ENCODE data around the gene CEP120.
"Not testable (repeated sequence)": the region's sequence is repeated elsewhere in the genome, so short reads cannot be mapped to it uniquely, and the experiment has no call there.

CEP120 gene

DNA sequence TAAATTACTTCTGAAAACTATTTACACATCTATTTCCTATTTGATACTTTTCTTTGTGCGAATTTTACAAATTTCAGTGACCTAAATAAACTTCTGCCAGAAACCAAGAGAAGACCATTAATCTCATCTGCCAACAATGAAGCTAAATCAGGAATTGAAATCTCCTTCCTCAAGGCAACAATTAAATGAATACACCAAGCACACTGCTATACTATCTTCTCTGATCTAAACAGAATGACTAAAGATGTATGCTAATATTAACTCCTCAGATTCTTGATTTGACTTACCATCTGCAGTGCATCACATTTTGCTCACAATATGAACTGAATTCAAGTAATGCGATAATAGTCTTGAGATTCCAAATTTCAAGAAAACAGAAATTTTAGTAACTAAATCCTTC is 82.3 kb downstream of the CEP120 start:
- no peak for DNase-seq (ENCODE audit: low read depth)
- H3K4me3 ChIP-seq (ENCODE audit: control insufficient read depth, low read depth, low read length), result no peak overlapping the region
- TF ChIP-seq, protein P1, sequence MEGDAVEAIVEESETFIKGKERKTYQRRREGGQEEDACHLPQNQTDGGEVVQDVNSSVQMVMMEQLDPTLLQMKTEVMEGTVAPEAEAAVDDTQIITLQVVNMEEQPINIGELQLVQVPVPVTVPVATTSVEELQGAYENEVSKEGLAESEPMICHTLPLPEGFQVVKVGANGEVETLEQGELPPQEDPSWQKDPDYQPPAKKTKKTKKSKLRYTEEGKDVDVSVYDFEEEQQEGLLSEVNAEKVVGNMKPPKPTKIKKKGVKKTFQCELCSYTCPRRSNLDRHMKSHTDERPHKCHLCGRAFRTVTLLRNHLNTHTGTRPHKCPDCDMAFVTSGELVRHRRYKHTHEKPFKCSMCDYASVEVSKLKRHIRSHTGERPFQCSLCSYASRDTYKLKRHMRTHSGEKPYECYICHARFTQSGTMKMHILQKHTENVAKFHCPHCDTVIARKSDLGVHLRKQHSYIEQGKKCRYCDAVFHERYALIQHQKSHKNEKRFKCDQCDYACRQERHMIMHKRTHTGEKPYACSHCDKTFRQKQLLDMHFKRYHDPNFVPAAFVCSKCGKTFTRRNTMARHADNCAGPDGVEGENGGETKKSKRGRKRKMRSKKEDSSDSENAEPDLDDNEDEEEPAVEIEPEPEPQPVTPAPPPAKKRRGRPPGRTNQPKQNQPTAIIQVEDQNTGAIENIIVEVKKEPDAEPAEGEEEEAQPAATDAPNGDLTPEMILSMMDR (conservative IDR thresholded peaks at IDR 0.05; ENCODE audit: control insufficient read depth, insufficient read depth, low read depth, low read length), result no peak

DNA sequence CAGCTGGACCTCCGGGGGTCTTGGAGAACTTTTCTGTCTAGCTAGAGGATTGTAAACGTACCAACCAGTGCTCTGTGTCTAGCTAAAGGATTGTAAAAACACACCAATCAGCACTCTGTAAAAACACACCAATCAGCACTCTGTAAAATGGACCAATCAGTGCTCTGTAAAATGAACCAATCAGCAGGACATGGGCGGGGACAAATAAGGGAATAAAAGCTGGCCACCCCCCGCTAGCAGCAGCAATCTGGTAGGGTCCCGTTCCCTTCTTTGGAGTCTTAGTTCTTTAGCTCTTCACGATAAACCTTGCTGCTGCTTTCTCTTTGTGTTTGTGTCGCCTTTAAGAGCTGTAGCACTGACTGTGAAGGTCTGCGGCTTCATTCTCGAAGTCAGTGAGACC is 114.8 kb downstream of the CEP120 start:
- not testable (repeated sequence) for H3K4me3 ChIP-seq (ENCODE audit: control insufficient read depth, low read depth, low read length); DNase-seq (ENCODE audit: low read depth)

DNA sequence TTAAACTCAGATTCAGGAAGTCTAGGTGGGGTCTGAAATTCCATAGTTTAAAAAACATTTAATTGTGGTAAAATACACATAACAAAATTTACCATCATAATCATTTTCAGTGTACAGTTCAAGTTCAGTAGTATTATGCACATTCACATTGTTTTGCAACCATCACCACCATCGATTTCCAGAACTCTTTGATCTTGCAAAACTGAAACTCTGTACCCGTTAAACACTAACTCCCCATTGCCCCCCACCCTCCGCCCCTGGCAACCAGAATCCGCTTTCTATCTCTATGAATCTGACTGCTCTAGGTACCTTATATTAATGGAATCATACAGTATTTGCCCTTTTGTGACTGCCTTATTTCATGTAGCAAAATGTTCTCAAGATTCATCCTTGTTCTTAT is 117.5 kb downstream of the CEP120 start:
- DNase-seq (ENCODE audit: low read depth), result no peak
- H3K4me3 ChIP-seq (ENCODE audit: control insufficient read depth, low read depth, low read length), result no peak overlapping the region
- TF ChIP-seq, protein P1 (conservative IDR thresholded peaks at IDR 0.05; ENCODE audit: control insufficient read depth, insufficient read depth, low read depth, low read length), result no peak

DNA sequence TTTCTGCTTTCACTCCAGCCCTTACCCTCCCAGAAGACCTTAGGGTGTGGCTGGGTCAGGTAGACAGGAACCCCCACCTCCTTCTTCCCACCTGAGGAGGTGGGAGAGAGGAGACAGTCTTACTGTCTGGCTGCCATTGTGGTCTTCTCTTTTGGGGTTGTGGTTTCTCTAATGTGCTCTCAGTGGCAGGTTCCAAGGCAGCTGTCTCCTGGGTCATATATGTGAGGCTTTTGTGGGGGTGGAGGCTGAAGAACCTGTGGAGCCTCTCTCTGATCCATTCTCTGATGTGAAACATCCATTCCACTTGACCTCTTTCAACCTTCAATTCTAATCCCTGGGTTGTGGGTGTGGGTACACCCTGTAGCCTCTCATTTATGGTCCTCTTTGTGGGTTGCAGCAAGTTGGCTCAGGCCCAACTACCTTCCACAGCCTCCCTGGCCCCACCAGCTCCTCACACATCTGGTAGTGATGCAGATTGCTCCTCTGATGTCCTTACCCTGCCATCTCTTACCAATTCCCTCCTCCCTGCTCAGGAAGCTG is 118.4 kb downstream of the CEP120 start:
- DNase-seq (ENCODE audit: low read depth), result no peak
- no peak overlapping the region for H3K4me3 ChIP-seq (ENCODE audit: control insufficient read depth, low read depth, low read length)
- TF ChIP-seq, protein P1 (conservative IDR thresholded peaks at IDR 0.05; ENCODE audit: control insufficient read depth, insufficient read depth, low read depth, low read length), result no peak

DNA sequence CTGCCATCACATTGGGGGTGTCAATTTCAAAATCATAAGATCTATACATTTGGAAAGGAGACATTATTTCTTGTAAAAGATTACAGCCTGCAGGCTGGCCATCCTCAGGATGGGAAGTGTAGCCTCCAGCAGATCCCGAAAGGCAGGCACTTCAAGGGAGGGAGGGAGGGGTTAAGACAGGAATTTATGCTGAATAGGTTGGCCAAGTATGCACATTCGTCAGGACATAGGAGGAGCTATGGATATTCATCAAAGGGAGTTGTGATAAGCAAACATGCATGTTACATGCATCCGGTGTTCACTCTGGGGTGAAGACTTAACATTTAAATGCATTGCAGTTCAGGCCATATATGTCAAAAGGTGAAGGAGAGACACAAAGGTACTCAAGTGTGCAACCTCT is 119.4 kb downstream of the CEP120 start:
- H3K4me3 ChIP-seq (ENCODE audit: control insufficient read depth, low read depth, low read length), result no peak overlapping the region
- TF ChIP-seq, protein P1 (conservative IDR thresholded peaks at IDR 0.05; ENCODE audit: control insufficient read depth, insufficient read depth, low read depth, low read length), result no peak

DNA sequence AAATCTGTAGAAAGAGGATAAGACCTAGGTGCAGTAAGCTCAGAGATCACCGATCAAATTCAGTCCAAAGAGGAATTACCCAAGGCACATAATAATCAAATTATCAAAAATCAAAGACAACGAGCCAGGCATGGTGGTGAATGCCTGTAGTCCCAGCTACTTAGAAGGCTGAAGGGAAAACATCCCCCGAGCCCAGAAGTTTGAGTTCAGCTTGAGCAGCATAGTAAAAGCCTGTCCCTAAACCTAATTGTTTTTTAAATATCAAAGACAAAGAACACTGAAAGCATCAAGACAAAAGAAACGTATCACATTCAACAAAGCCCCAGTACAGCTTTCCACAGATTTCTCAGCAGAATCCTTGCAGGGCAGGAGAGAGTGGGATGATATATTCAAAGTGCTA is 122.9 kb downstream of the CEP120 start:
- DNase-seq (ENCODE audit: low read depth), result no peak
- no peak overlapping the region for H3K4me3 ChIP-seq (ENCODE audit: control insufficient read depth, low read depth, low read length)
- TF ChIP-seq, protein P1 (conservative IDR thresholded peaks at IDR 0.05; ENCODE audit: control insufficient read depth, insufficient read depth, low read depth, low read length), result no peak

More for the DNA sequence above, 119.4 kb downstream of the CEP120 start:
- no peak for DNase-seq (ENCODE audit: low read depth)

DNA sequence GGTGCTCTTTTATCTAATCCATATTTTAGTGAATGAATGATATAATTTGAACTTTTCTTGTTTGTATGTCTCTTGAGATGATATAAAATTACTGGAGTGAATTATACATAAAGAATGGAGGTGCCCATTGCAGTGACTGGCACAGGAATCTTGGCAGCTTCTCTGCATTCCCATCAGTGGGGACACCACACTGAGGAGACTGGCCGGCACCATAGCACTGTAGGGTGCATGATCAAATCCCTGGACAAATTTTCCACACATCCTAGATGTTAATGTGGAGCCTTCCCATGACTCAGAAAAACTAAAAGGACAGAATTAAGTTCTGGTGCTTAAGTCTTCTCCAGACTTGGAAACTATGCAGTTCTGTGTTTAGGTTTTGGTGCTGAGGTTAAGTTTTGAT is 124.1 kb downstream of the CEP120 start:
- no peak overlapping the region for H3K4me3 ChIP-seq (ENCODE audit: control insufficient read depth, low read depth, low read length)
- no peak for DNase-seq (ENCODE audit: low read depth)
- TF ChIP-seq, protein P1 (conservative IDR thresholded peaks at IDR 0.05; ENCODE audit: control insufficient read depth, insufficient read depth, low read depth, low read length), result no peak
